Activated CD4-positive, alpha-beta T cell treated with anti-CD3 and anti-CD28 coated beads, Interleukin-2, amount 50 U/mL, for 24 hours (primary cell): ENCODE results near the gene ARGFX.
"Not testable (repeated sequence)": the region's sequence is repeated elsewhere in the genome, so short reads cannot be mapped to it uniquely, and the experiment has no call there.

Source experiments
- DNase-seq, 2 donors: peaks; one replicate each; pipeline ENCODE4 v3.0.0-alpha.2; 2020; ENCODE audit warnings: low read depth in 1 of 2, low spot score in 1 of 2

ARGFX gene

GRCh38 chr3:121598564-121598963, 30.8 kb downstream of the ARGFX start:
- no peak for DNase-seq

- DNase-seq, result not testable (repeated sequence)
These were observed 32.2 kb downstream of the ARGFX start for GRCh38 chr3:121599900-121600299.

GRCh38 chr3:121601212-121601812, 33.6 kb downstream of the ARGFX start:
- DNase-seq, result no peak

- DNase-seq, result no peak
These were observed 37.0 kb downstream of the ARGFX start for GRCh38 chr3:121604759-121605158.

- no peak for DNase-seq
These were observed 38.4 kb downstream of the ARGFX start for GRCh38 chr3:121606106-121606505.
